Measurements from ENCODE around the gene MCAM. TPM values are rescaled to one million over a fixed set of nuclear protein-coding genes. Genes with fewer than 3 reads are reported as not detected.

MCAM gene
- total RNA-seq, 3 donors from 2014 or later (not counting 1 experiment from before 2014, with no cell fraction given) = 0.11 to 2.0 (median 0.19) TPM

- DNase-seq (no peak), ATAC-seq (no peak)
- Histone ChIP-seq H3K4me1 (ENCODE audit: control insufficient read depth, insufficient read depth, low read length) (peaks cover 20% of the 10 kb centered on the region), H3K27ac (ENCODE audit: low read length) (no peak overlapping the region), H3K27me3 (ENCODE audit: control insufficient read depth, insufficient read depth, low read length) (peaks cover 20% of the 10 kb centered on the region), H3K4me3 (ENCODE audit: low read length) (no peak overlapping the region), H3K9me3 (ENCODE audit: control insufficient read depth, insufficient read depth, low read length) (no peaks in the 10 kb centered on the region), H3K36me3 (ENCODE audit: control insufficient read depth, insufficient read depth, low read length) (no peaks in the 10 kb centered on the region)
- Mint-ChIP-seq H3K27ac (no peak overlapping the region), H3K36me3 (no peaks in the 10 kb centered on the region), H3K27me3 (ENCODE audit: low read depth in 2 of 2) (peaks cover 38 to 39% of the 10 kb centered on the region in 2 donors), H3K4me1 (peaks cover 0 to 14% of the 10 kb centered on the region in 2 donors), H3K9me3 (no peaks in the 10 kb centered on the region), H3K4me3 (no peak overlapping the region)
- intact Hi-C loops (cut with micrococcal nuclease) = no loop called here
- TF ChIP-seq, protein P1, sequence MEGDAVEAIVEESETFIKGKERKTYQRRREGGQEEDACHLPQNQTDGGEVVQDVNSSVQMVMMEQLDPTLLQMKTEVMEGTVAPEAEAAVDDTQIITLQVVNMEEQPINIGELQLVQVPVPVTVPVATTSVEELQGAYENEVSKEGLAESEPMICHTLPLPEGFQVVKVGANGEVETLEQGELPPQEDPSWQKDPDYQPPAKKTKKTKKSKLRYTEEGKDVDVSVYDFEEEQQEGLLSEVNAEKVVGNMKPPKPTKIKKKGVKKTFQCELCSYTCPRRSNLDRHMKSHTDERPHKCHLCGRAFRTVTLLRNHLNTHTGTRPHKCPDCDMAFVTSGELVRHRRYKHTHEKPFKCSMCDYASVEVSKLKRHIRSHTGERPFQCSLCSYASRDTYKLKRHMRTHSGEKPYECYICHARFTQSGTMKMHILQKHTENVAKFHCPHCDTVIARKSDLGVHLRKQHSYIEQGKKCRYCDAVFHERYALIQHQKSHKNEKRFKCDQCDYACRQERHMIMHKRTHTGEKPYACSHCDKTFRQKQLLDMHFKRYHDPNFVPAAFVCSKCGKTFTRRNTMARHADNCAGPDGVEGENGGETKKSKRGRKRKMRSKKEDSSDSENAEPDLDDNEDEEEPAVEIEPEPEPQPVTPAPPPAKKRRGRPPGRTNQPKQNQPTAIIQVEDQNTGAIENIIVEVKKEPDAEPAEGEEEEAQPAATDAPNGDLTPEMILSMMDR (IDR thresholded peaks at IDR 0.05) = no peak
- 94% methylated on average over 6 of the region's 7 CpGs for WGBS (ENCODE audit: insufficient coverage)
Measured at GRCh38 chr11:119343726-119344125, 26.8 kb upstream of the MCAM start.

DNA sequence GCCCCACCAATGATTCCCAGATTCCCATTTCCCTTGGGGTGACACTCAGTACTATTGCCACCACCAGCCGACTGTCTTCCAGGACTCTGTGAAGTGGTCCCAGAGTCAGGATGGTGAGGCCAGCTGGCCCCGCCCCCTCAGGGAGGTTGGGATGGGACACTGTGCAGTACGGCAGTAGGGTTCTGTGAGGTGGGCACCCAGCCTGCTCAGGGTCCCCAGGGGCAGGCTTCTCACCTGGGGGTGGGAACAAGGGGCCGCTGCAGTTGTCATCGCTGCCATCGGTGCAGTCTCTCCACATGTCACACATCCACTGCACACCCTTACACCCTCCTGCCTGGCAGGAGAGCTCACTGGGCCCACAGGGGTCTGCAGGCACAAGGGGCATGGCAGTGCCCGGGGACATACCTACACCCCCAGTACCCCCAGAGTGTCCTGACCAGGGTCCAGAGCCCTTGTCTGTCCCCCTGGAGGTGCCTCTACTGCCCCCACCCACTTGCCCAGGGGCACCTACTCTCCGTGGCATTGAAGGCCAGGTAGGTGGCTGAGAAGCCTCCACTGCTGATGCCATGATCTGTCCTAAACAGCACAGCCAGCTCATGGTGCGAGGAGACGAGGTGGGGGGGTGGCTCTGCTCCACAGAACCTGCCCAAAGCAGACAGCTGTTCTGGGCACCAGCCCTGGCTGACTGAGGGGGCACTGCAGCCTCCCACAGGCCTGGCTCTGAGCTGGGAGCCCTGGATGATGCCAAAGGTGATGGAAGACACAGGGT is 25.6 kb upstream of the MCAM start:
- H3K9me3 ChIP-seq (ENCODE audit: control insufficient read depth, insufficient read depth, low read length) = no peaks in the 10 kb centered on the region
- H3K36me3 Mint-ChIP-seq = no peaks in the 10 kb centered on the region
- no peak overlapping the region for H3K4me3 Mint-ChIP-seq
- intact Hi-C loops (cut with micrococcal nuclease) = no loop called here
- no peak for DNase-seq
- no peak overlapping the region for H3K27ac Mint-ChIP-seq
- no peak for ATAC-seq
- H3K36me3 ChIP-seq (ENCODE audit: control insufficient read depth, insufficient read depth, low read length) = no peaks in the 10 kb centered on the region
- TF ChIP-seq, protein P1 (IDR thresholded peaks at IDR 0.05) = no peak
- peaks cover 37 to 43% of the 10 kb centered on the region in 2 donors for H3K27me3 Mint-ChIP-seq (ENCODE audit: low read depth in 2 of 2)
- peaks cover 20% of the 10 kb centered on the region for H3K27me3 ChIP-seq (ENCODE audit: control insufficient read depth, insufficient read depth, low read length)
- peaks cover 27% of the 10 kb centered on the region for H3K4me1 ChIP-seq (ENCODE audit: control insufficient read depth, insufficient read depth, low read length)
- H3K27ac ChIP-seq (ENCODE audit: low read length) = no peak overlapping the region
- no peaks in the 10 kb centered on the region for H3K9me3 Mint-ChIP-seq
- WGBS (ENCODE audit: insufficient coverage) = 85% methylated on average over 10 of the region's 10 CpGs
- H3K4me3 ChIP-seq (ENCODE audit: low read length) = no peak overlapping the region
- peaks cover 0 to 20% of the 10 kb centered on the region in 2 donors for H3K4me1 Mint-ChIP-seq

- H3K4me1 Mint-ChIP-seq = peaks cover 0 to 26% of the 10 kb centered on the region in 2 donors
- H3K27me3 Mint-ChIP-seq (ENCODE audit: low read depth in 2 of 2) = peaks cover 33 to 43% of the 10 kb centered on the region in 2 donors
- no peaks in the 10 kb centered on the region for H3K9me3 Mint-ChIP-seq
- TF ChIP-seq, protein P1 (IDR thresholded peaks at IDR 0.05) = no peak
- H3K27me3 ChIP-seq (ENCODE audit: control insufficient read depth, insufficient read depth, low read length) = peaks cover 20% of the 10 kb centered on the region
- H3K4me1 ChIP-seq (ENCODE audit: control insufficient read depth, insufficient read depth, low read length) = peaks cover 27% of the 10 kb centered on the region
- H3K36me3 Mint-ChIP-seq = no peaks in the 10 kb centered on the region
- no peaks in the 10 kb centered on the region for H3K9me3 ChIP-seq (ENCODE audit: control insufficient read depth, insufficient read depth, low read length)
- no peak for DNase-seq
- no peak overlapping the region for H3K4me3 ChIP-seq (ENCODE audit: low read length)
- no peaks in the 10 kb centered on the region for H3K36me3 ChIP-seq (ENCODE audit: control insufficient read depth, insufficient read depth, low read length)
- no peak overlapping the region for H3K4me3 Mint-ChIP-seq
- intact Hi-C loops (cut with micrococcal nuclease) = no loop called here
- no peak for ATAC-seq
- 91% methylated on average over 7 of the region's 7 CpGs for WGBS (ENCODE audit: insufficient coverage)
- no peak overlapping the region for H3K27ac ChIP-seq (ENCODE audit: low read length)
- H3K27ac Mint-ChIP-seq = no peak overlapping the region
Measured at GRCh38 chr11:119342023-119342300, 25.0 kb upstream of the MCAM start.

Data from natural killer cell (primary cell).